ENCODE results near the gene ATOX1.

ATOX1 gene

GRCh38 chr5:151695464-151695863, 63.0 kb downstream of the ATOX1 start:
- DNase-seq (ENCODE audit: low read depth) = no peak
- no peak overlapping the region for H3K4me3 ChIP-seq (ENCODE audit: control insufficient read depth, low read depth, low read length)
- no peak for TF ChIP-seq CTCF (IDR thresholded peaks at IDR 0.05; ENCODE audit: control insufficient read depth, insufficient read depth, low read depth, low read length, missing control alignments)

GRCh38 chr5:151694035-151694485, 64.4 kb downstream of the ATOX1 start:
- no peak for TF ChIP-seq CTCF (IDR thresholded peaks at IDR 0.05; ENCODE audit: control insufficient read depth, insufficient read depth, low read depth, low read length, missing control alignments)
- no peak overlapping the region for H3K4me3 ChIP-seq (ENCODE audit: control insufficient read depth, low read depth, low read length)
- DNase-seq (ENCODE audit: low read depth) = no peak

Data from AG09309 (cell line).